ENCODE measurements around the gene IPMK.

The IPMK gene

GRCh38 chr10:58280477-58280876 lies 12.8 kb upstream of the IPMK start (continued):
- TF ChIP-seq, protein P1, sequence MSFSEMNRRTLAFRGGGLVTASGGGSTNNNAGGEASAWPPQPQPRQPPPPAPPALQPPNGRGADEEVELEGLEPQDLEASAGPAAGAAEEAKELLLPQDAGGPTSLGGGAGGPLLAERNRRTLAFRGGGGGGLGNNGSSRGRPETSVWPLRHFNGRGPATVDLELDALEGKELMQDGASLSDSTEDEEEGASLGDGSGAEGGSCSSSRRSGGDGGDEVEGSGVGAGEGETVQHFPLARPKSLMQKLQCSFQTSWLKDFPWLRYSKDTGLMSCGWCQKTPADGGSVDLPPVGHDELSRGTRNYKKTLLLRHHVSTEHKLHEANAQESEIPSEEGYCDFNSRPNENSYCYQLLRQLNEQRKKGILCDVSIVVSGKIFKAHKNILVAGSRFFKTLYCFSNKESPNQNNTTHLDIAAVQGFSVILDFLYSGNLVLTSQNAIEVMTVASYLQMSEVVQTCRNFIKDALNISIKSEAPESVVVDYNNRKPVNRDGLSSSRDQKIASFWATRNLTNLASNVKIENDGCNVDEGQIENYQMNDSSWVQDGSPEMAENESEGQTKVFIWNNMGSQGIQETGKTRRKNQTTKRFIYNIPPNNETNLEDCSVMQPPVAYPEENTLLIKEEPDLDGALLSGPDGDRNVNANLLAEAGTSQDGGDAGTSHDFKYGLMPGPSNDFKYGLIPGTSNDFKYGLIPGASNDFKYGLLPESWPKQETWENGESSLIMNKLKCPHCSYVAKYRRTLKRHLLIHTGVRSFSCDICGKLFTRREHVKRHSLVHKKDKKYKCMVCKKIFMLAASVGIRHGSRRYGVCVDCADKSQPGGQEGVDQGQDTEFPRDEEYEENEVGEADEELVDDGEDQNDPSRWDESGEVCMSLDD (tag by site-specific recombination; IDR thresholded peaks at IDR 0.05), result no peak

- TF ChIP-seq EGR2 (tag by site-specific recombination; IDR thresholded peaks at IDR 0.05; ENCODE audit: low read depth) (no peak), ZSCAN23 (tag by site-specific recombination; IDR thresholded peaks at IDR 0.05) (no peak), ZNF48 (tag by site-specific recombination; IDR thresholded peaks at IDR 0.05) (no peak), ZNF610 (tag by site-specific recombination; IDR thresholded peaks at IDR 0.05; ENCODE audit: borderline replicate concordance) (no peak), ZNF302 (tag by site-specific recombination; IDR thresholded peaks at IDR 0.05; ENCODE audit: low read depth) (no peak), PRDM10 (tag by site-specific recombination; IDR thresholded peaks at IDR 0.05) (no peak), YY1 (tag by site-specific recombination; IDR thresholded peaks at IDR 0.05) (no peak), ZNF211 (tag by site-specific recombination; IDR thresholded peaks at IDR 0.05; ENCODE audit: low read depth) (no peak), HOXC10 (CRISPR knock-in tag; IDR thresholded peaks at IDR 0.05) (no peak), KLF7 (tag by site-specific recombination; IDR thresholded peaks at IDR 0.05; ENCODE audit: borderline replicate concordance) (no peak)
- TF ChIP-seq, protein P2, sequence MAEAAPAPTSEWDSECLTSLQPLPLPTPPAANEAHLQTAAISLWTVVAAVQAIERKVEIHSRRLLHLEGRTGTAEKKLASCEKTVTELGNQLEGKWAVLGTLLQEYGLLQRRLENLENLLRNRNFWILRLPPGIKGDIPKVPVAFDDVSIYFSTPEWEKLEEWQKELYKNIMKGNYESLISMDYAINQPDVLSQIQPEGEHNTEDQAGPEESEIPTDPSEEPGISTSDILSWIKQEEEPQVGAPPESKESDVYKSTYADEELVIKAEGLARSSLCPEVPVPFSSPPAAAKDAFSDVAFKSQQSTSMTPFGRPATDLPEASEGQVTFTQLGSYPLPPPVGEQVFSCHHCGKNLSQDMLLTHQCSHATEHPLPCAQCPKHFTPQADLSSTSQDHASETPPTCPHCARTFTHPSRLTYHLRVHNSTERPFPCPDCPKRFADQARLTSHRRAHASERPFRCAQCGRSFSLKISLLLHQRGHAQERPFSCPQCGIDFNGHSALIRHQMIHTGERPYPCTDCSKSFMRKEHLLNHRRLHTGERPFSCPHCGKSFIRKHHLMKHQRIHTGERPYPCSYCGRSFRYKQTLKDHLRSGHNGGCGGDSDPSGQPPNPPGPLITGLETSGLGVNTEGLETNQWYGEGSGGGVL (tag by site-specific recombination; IDR thresholded peaks at IDR 0.05), result no peak
- Histone ChIP-seq H3K36me3 (ENCODE audit: control insufficient read depth in 2 of 2, insufficient read depth in 1 of 2, low read length in 2 of 2) (peaks cover 8 to 35% of the 10 kb centered on the region in 2 experiments), H3K4me1 (ENCODE audit: control insufficient read depth, insufficient read depth, low read length) (no peaks in the 10 kb centered on the region), H3K4me3 (ENCODE audit: low read depth, low read length) (no peak overlapping the region), H3K9me3 (ENCODE audit: control insufficient read depth, insufficient read depth, low read depth, low read length) (no peaks in the 10 kb centered on the region), H3K27ac (ENCODE audit: extremely low read depth, low read depth, low read length) (no peak overlapping the region)
- CTCF ChIA-PET, result no interaction called here
- POLR2A ChIA-PET, result no interaction called here
These were observed 11.2 kb upstream of the IPMK start for GRCh38 chr10:58278962-58279307.

GRCh38 chr10:58278274-58278961 lies 10.7 kb upstream of the IPMK start:
- Histone ChIP-seq H3K36me3 (ENCODE audit: control insufficient read depth in 2 of 2, insufficient read depth in 1 of 2, low read length in 2 of 2) (peaks cover 8 to 35% of the 10 kb centered on the region in 2 experiments), H3K27ac (ENCODE audit: extremely low read depth, low read depth, low read length) (no peak overlapping the region), H3K4me1 (ENCODE audit: control insufficient read depth, insufficient read depth, low read length) (no peaks in the 10 kb centered on the region), H3K9me3 (ENCODE audit: control insufficient read depth, insufficient read depth, low read depth, low read length) (no peaks in the 10 kb centered on the region), H3K4me3 (ENCODE audit: low read depth, low read length) (no peak overlapping the region)
- TF ChIP-seq ZNF701 (tag by site-specific recombination; IDR thresholded peaks at IDR 0.05) (no peak), ZNF670 (tag by site-specific recombination; IDR thresholded peaks at IDR 0.05; ENCODE audit: low read depth) (no peak), KLF10 (tag by site-specific recombination; IDR thresholded peaks at IDR 0.05) (no peak)
- TF ChIP-seq, protein P3, sequence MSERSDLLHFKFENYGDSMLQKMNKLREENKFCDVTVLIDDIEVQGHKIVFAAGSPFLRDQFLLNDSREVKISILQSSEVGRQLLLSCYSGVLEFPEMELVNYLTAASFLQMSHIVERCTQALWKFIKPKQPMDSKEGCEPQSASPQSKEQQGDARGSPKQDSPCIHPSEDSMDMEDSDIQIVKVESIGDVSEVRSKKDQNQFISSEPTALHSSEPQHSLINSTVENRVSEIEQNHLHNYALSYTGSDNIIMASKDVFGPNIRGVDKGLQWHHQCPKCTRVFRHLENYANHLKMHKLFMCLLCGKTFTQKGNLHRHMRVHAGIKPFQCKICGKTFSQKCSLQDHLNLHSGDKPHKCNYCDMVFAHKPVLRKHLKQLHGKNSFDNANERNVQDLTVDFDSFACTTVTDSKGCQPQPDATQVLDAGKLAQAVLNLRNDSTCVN (tag by site-specific recombination; optimal IDR thresholded peaks at IDR 0.05), result no peak
- ChIA-PET CTCF (interaction anchor here (1.1 kb wide), 2 partner anchors 21 to 106 kb away, joined by 4 to 9 read pairs; no protein-coding TSS in a partner anchor), POLR2A (no interaction called here)

Measured in HEK293 (cell line).